OCI-LY3 (cell line): ENCODE measurements around the gene RBMS3.

Experiments used
- CTCF ChIP-seq: fragments of 200-600, 300-600 bp; sonication (generic); IDR thresholded peaks from 2 replicates; pipeline ENCODE4 v1.5.1; 2014; ENCODE audit warnings: antibody characterized with exemption, low read length, low read depth
- EZH2phosphoT487 ChIP-seq: fragments of 200-600 bp; shearing (Covaris generic); IDR thresholded peaks from 2 replicates; pipeline ENCODE4 v1.6.1; 2018; ENCODE audit warnings: antibody characterized with exemption, mixed run types, low read depth

GRCh38 chr3:29751647-29752314, 470.9 kb downstream of the RBMS3 start:
- TF ChIP-seq CTCF, result no peak
- no peak for TF ChIP-seq EZH2phosphoT487
